H9 (cell line): ENCODE measurements around the gene UBE2D2. TPM values are rescaled to one million over a fixed set of nuclear protein-coding genes. Genes with fewer than 3 reads are reported as not detected.

Experiments
- DNase-seq: peaks from one replicate; pipeline ENCODE4 v3.0.0-alpha.2; 2017
- H2AFZ ChIP-seq: one replicate; pipeline ENCODE4 v1.6.1; 2013; ENCODE audit warnings: mild to moderate bottlenecking, low read length, control low read depth, moderate library complexity
- H2AK5ac ChIP-seq: 2 replicates; pipeline ENCODE4 v1.6.1; 2013; ENCODE audit warnings: low read length, control low read depth, mixed read lengths; ENCODE audit not compliant: insufficient read length
- H2BK120ac ChIP-seq: one replicate; pipeline ENCODE4 v1.6.1; 2013; ENCODE audit warnings: low read depth, mild to moderate bottlenecking, low read length, control low read depth, inconsistent platforms; ENCODE audit not compliant: poor library complexity, severe bottlenecking
- H2BK12ac ChIP-seq: 2 replicates; pipeline ENCODE4 v1.6.1; 2013; ENCODE audit warnings: low read length, control low read depth, mixed read lengths, low read depth; ENCODE audit not compliant: insufficient read length
- H2BK15ac ChIP-seq: 2 replicates; pipeline ENCODE4 v1.6.1; 2013; ENCODE audit warnings: low read depth, low read length, control low read depth
- H2BK20ac ChIP-seq: one replicate; pipeline ENCODE4 v1.6.1; 2013; ENCODE audit warnings: low read depth, mild to moderate bottlenecking, low read length, control low read depth, inconsistent platforms; ENCODE audit not compliant: poor library complexity, severe bottlenecking
- H2BK5ac ChIP-seq: 2 replicates; pipeline ENCODE4 v1.6.1; 2013; ENCODE audit warnings: low read length, control low read depth, mixed read lengths; ENCODE audit not compliant: insufficient read length
- H3K14ac ChIP-seq: 2 replicates; pipeline ENCODE4 v1.6.1; 2013; ENCODE audit warnings: low read length, control low read depth; ENCODE audit not compliant: insufficient read depth
- H3K18ac ChIP-seq: 2 replicates; pipeline ENCODE4 v1.6.1; 2013; ENCODE audit warnings: low read depth, mild to moderate bottlenecking, mixed read lengths, low read length, control low read depth; ENCODE audit not compliant: insufficient read length
- H3K23ac ChIP-seq: 2 replicates; pipeline ENCODE4 v1.6.1; 2013; ENCODE audit warnings: low read length, control low read depth, mixed read lengths, low read depth; ENCODE audit not compliant: insufficient read length
- H3K23me2 ChIP-seq: 2 replicates; pipeline ENCODE4 v1.6.1; 2013; ENCODE audit warnings: low read depth, mild to moderate bottlenecking, mixed read lengths, low read length, control low read depth; ENCODE audit not compliant: insufficient read length, poor library complexity, severe bottlenecking
- H3K27ac ChIP-seq: 2 replicates; pipeline ENCODE4 v1.5.1; 2013; ENCODE audit warnings: low read length, control low read depth, mixed read lengths, low read depth; ENCODE audit not compliant: insufficient read length
- H3K27me3 ChIP-seq: 2 replicates; pipeline ENCODE4 v1.6.1; 2013; ENCODE audit warnings: low read length, control low read depth, inconsistent platforms; ENCODE audit not compliant: insufficient read depth
- H3K4ac ChIP-seq: 2 replicates; pipeline ENCODE4 v1.6.1; 2013; ENCODE audit warnings: low read depth, mild to moderate bottlenecking, control low read depth, inconsistent platforms, low read length, moderate library complexity
- H3K4me1 ChIP-seq: 2 replicates; pipeline ENCODE4 v1.6.1; 2013; ENCODE audit warnings: low read length, control low read depth, inconsistent platforms; ENCODE audit not compliant: insufficient read depth
- H3K4me2 ChIP-seq: 2 replicates; pipeline ENCODE4 v1.6.1; 2013; ENCODE audit warnings: low read length, control low read depth, mixed read lengths; ENCODE audit not compliant: insufficient read length, insufficient read depth
- H3K56ac ChIP-seq: 2 replicates; pipeline ENCODE4 v1.6.1; 2013; ENCODE audit warnings: low read depth, mild to moderate bottlenecking, mixed read lengths, low read length, control low read depth; ENCODE audit not compliant: insufficient read length
- H3K79me1 ChIP-seq: 2 replicates; pipeline ENCODE4 v1.6.1; 2013; ENCODE audit warnings: low read depth, mild to moderate bottlenecking, moderate library complexity, low read length, control low read depth, inconsistent platforms; ENCODE audit not compliant: insufficient read depth, poor library complexity, severe bottlenecking
- H3K79me2 ChIP-seq: 2 replicates; pipeline ENCODE4 v1.6.1; 2013; ENCODE audit warnings: low read length, control low read depth, inconsistent platforms; ENCODE audit not compliant: insufficient read depth
- H3K9ac ChIP-seq: 2 replicates; pipeline ENCODE4 v1.6.1; 2013; ENCODE audit warnings: low read length, control low read depth, mixed read lengths; ENCODE audit not compliant: insufficient read length; ENCODE audit errors: extremely low read depth
- H3K9me3 ChIP-seq: one replicate; pipeline ENCODE4 v1.6.1; 2013; ENCODE audit warnings: low read depth, low read length, inconsistent platforms; ENCODE audit not compliant: control insufficient read depth
- H3T11ph ChIP-seq: one replicate; pipeline ENCODE4 v1.6.1; 2013; ENCODE audit warnings: mild to moderate bottlenecking, low read length, control low read depth, inconsistent platforms
- H4K20me1 ChIP-seq: one replicate; pipeline ENCODE4 v1.6.1; 2013; ENCODE audit not compliant: control insufficient read depth, insufficient read length, insufficient read depth
- H4K5ac ChIP-seq: 2 replicates; pipeline ENCODE4 v1.6.1; 2013; ENCODE audit warnings: low read depth, mild to moderate bottlenecking, mixed read lengths, low read length, control low read depth; ENCODE audit not compliant: insufficient read length
- H4K8ac ChIP-seq: replicated peaks from 2 replicates; pipeline ENCODE4 v1.6.1; 2013; ENCODE audit warnings: low read length, control low read depth, mixed read lengths, low read depth; ENCODE audit not compliant: insufficient read length
- H4K91ac ChIP-seq: 2 replicates; pipeline ENCODE4 v1.6.1; 2013; ENCODE audit warnings: low read depth, mild to moderate bottlenecking, moderate library complexity, mixed read lengths, low read length, control low read depth; ENCODE audit not compliant: insufficient read length
- H3K27ac Mint-ChIP-seq, 3 experiments: 2 replicates in 2 of 3; 3 replicates in 1 of 3; pipeline ENCODE4 v1.8.0; 2020 to 2021; ENCODE audit warnings: mixed read lengths in 3 of 3, mild to moderate bottlenecking in 1 of 3, moderate library complexity in 1 of 3
- H3K27me3 Mint-ChIP-seq: 2 replicates; pipeline ENCODE4 v1.8.0; 2021; ENCODE audit warnings: low read depth, mild to moderate bottlenecking, moderate library complexity, mixed read lengths
- H3K36me3 Mint-ChIP-seq, 3 experiments: 2 replicates in 2 of 3; 3 replicates in 1 of 3; pipeline ENCODE4 v1.8.0; 2020 to 2021; ENCODE audit warnings: low read depth in 3 of 3, mixed read lengths in 3 of 3; ENCODE audit not compliant: insufficient read depth in 1 of 3
- H3K4me1 Mint-ChIP-seq, 2 experiments: 2 replicates each; pipeline ENCODE4 v1.8.0; 2020; ENCODE audit warnings: mixed read lengths in 2 of 2
- H3K4me3 Mint-ChIP-seq, 2 experiments: 2 replicates in 1 of 2; 3 replicates in 1 of 2; pipeline ENCODE4 v1.8.0; 2020 to 2021; ENCODE audit warnings: mild to moderate bottlenecking in 2 of 2, mixed read lengths in 2 of 2, moderate library complexity in 1 of 2
- H3K9me3 Mint-ChIP-seq, 2 experiments: 2 replicates in 1 of 2; 3 replicates in 1 of 2; pipeline ENCODE4 v1.8.0; 2020; ENCODE audit warnings: mild to moderate bottlenecking in 2 of 2, mixed read lengths in 2 of 2, moderate library complexity in 1 of 2
- WGBS: extraction: QIAGEN DNeasy Blood & Tissue Kit; methylation state at CpG from one replicate; pipeline ENCODE4 v1.1.7; 2013; ENCODE audit warnings: missing lambda C conversion rate, low lambda C conversion rate, mixed read lengths; ENCODE audit not compliant: insufficient read length; ENCODE audit errors: extremely low coverage; 5-methylcytosine and 5-hydroxymethylcytosine counted together
- total RNA-seq: library from RNA; stranded (reverse); gene quantifications from 2 replicates; pipeline ENCODE4 v1.2.1, GENCODE V29; 2021
- TF ChIP-seq, protein P1 (sequence below): fragments of 200-600 bp; sonication (generic); conservative IDR thresholded peaks from 3 replicates; pipeline ENCODE4 v1.8.0; 2021; ENCODE audit warnings: antibody characterized with exemption, mild to moderate bottlenecking

The UBE2D2 gene
- total RNA-seq, 1 experiment from 2014 or later, result 236 TPM

DNA sequence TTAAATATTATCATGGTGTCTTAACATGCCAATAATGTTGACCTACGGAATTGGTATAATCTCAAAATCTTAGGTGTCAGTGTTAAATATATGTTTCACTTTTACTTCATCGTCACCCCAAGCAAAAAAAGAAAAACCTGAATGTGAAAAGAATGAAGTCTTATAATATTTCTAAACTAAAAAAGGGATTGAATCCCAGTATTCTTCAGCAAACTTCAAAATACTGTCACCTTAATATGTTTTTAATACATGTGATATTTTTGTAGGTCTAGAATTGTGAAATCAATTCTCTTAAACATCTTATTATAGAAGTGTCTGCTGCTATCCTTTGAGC, 14.1 kb downstream of the UBE2D2 start:
- H3K4me2 ChIP-seq, result no peak overlapping the region
- no peak overlapping the region for H3K9ac ChIP-seq
- no peaks in the 10 kb centered on the region for H3K23me2 ChIP-seq
- peaks cover 19 to 26% of the 10 kb centered on the region in 2 experiments for H3K4me1 Mint-ChIP-seq
- H4K91ac ChIP-seq, result no peak overlapping the region
- no peaks in the 10 kb centered on the region for H3K27me3 Mint-ChIP-seq
- H3K9me3 Mint-ChIP-seq, result no peaks in the 10 kb centered on the region
- H2AK5ac ChIP-seq, result no peak overlapping the region
- no peak overlapping the region for H2BK120ac ChIP-seq
- H4K20me1 ChIP-seq, result no peaks in the 10 kb centered on the region
- no peak overlapping the region for H2AFZ ChIP-seq
- no peak overlapping the region for H3K27ac ChIP-seq
- H2BK12ac ChIP-seq, result no peak overlapping the region
- no peak overlapping the region for H2BK15ac ChIP-seq
- H3T11ph ChIP-seq, result no peak overlapping the region
- H3K27me3 ChIP-seq, result no peaks in the 10 kb centered on the region
- WGBS, result no CpG with 5 or more reads among the region's 2 CpGs
- H3K23ac ChIP-seq, result no peak overlapping the region
- TF ChIP-seq, protein P1, sequence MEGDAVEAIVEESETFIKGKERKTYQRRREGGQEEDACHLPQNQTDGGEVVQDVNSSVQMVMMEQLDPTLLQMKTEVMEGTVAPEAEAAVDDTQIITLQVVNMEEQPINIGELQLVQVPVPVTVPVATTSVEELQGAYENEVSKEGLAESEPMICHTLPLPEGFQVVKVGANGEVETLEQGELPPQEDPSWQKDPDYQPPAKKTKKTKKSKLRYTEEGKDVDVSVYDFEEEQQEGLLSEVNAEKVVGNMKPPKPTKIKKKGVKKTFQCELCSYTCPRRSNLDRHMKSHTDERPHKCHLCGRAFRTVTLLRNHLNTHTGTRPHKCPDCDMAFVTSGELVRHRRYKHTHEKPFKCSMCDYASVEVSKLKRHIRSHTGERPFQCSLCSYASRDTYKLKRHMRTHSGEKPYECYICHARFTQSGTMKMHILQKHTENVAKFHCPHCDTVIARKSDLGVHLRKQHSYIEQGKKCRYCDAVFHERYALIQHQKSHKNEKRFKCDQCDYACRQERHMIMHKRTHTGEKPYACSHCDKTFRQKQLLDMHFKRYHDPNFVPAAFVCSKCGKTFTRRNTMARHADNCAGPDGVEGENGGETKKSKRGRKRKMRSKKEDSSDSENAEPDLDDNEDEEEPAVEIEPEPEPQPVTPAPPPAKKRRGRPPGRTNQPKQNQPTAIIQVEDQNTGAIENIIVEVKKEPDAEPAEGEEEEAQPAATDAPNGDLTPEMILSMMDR, result peak; percentile 22; the same call in 2 of the 3 replicates
- no peak for DNase-seq
- no peak overlapping the region for H3K4ac ChIP-seq
- H3K36me3 Mint-ChIP-seq, result peaks cover 3 to 14% (median 10%) of the 10 kb centered on the region in 3 experiments; a peak in 5 of 7 replicates
- no peak overlapping the region for H2BK20ac ChIP-seq
- no peak overlapping the region for H3K56ac ChIP-seq
- H3K4me1 ChIP-seq, result no peaks in the 10 kb centered on the region
- no peaks in the 10 kb centered on the region for H3K9me3 ChIP-seq
- peaks cover 57% of the 10 kb centered on the region for H3K79me2 ChIP-seq
- no peak overlapping the region for H4K8ac ChIP-seq
- H4K5ac ChIP-seq, result no peak overlapping the region
- no peak overlapping the region for H3K4me3 Mint-ChIP-seq
- H2BK5ac ChIP-seq, result no peak overlapping the region
- no peak overlapping the region; a peak in 1 of 7 replicates for H3K27ac Mint-ChIP-seq
- no peaks in the 10 kb centered on the region for H3K79me1 ChIP-seq
- no peak overlapping the region for H3K18ac ChIP-seq
- no peak overlapping the region for H3K14ac ChIP-seq
